ENCODE measurements around the gene AGTRAP. TPM values are rescaled to one million over a fixed set of nuclear protein-coding genes. Genes with fewer than 3 reads are reported as not detected.

Gene AGTRAP
- total and polyA plus RNA-seq, 2 of the 4 experiments (the other 2 are of a cell fraction) = 21.5 to 57.7 TPM

GRCh38 chr1:11794446-11795237 is 58.7 kb downstream of the AGTRAP start:
- Histone ChIP-seq H2BK5ac (ENCODE audit: low read depth, low read length, poor library complexity, severe bottlenecking) (no peak overlapping the region), H3K9ac (ENCODE audit: low read depth, low read length) (no peak overlapping the region), H3K18ac (ENCODE audit: low read depth, low read length) (no peak overlapping the region), H3K27me3 (ENCODE audit: control insufficient read depth, insufficient read depth, low read length) (no peaks in the 10 kb centered on the region), H3K4me3 (ENCODE audit: insufficient read depth, low read depth, low read length) (no peak overlapping the region), H2BK20ac (ENCODE audit: low read depth, low read length) (no peak overlapping the region), H2BK15ac (ENCODE audit: low read depth, low read length) (no peak overlapping the region), H3K79me1 (ENCODE audit: low read depth in 1 of 2, low read length in 2 of 2) (peaks cover 0 to 13% of the 10 kb centered on the region in 2 experiments; a peak in 2 of 4 replicates), H2AFZ (replicated peaks; ENCODE audit: low read length, poor library complexity) (no peak overlapping the region), H3K36me3 (ENCODE audit: control insufficient read depth, insufficient read depth, low read length) (peaks cover 53% of the 10 kb centered on the region), H4K91ac (ENCODE audit: insufficient read depth, low read depth, low read length) (no peak overlapping the region), H4K5ac (ENCODE audit: low read depth, low read length) (no peak overlapping the region), H3K56ac (ENCODE audit: extremely low read depth, insufficient read depth, low read length) (no peak overlapping the region), H3K4me2 (ENCODE audit: low read depth, low read length) (no peak overlapping the region), H3K14ac (replicated peaks; ENCODE audit: low read depth, low read length) (no peak overlapping the region), H2AK5ac (ENCODE audit: low read depth, low read length) (no peak overlapping the region), H3K9me3 (ENCODE audit: control insufficient read depth, insufficient read depth, low read length) (no peaks in the 10 kb centered on the region), H3K4me1 (ENCODE audit: control insufficient read depth, insufficient read depth, low read length) (peaks cover 28% of the 10 kb centered on the region), H3K4ac (ENCODE audit: low read depth, low read length) (no peak overlapping the region), H3K9me1 (ENCODE audit: insufficient read depth, low read length) (peaks cover 26% of the 10 kb centered on the region), H3K27ac (ENCODE audit: insufficient read depth, low read length) (no peak overlapping the region), H4K20me1 (ENCODE audit: insufficient read depth, low read length) (no peaks in the 10 kb centered on the region), H4K8ac (ENCODE audit: low read depth in 2 of 2, low read length in 2 of 2) (no peak overlapping the region), H2AK9ac (replicated peaks; ENCODE audit: low read depth, low read length, poor library complexity) (no peak overlapping the region), H2BK120ac (ENCODE audit: low read depth, low read length) (no peak overlapping the region), H3K23ac (ENCODE audit: low read depth, low read length) (no peak overlapping the region)
- no peak for DNase-seq
- no TSS peak for BruUV-seq (replicated peaks)
- dilution Hi-C loops (cut with HindIII; ENCODE audit: low sequenced_read_pairs, unreplicated experiment) (no loop called here), in situ Hi-C loops (cut with MboI; ENCODE audit: low sequenced_read_pairs) (no loop called here), intact Hi-C loops (cut with micrococcal nuclease) (no loop called here)
- POLR2A ChIA-PET (ENCODE audit: unreplicated experiment) = no interaction called here
- CTCF ChIA-PET = interaction anchor here (0.5 kb wide), 1 partner anchor 8 kb away, joined by 3 read pairs; no protein-coding TSS in a partner anchor
- no peak for ATAC-seq (ENCODE audit: low read depth)
- 100% methylated on average over 1 of the region's 19 CpGs; no CpG with 5 or more reads in 1 of the 2 experiments for WGBS, 2 experiments (ENCODE audit: extremely low coverage in 2 of 2, insufficient read length in 1 of 2)
- no peak for TF ChIP-seq USF2 (IDR thresholded peaks at IDR 0.05; ENCODE audit: low read depth, low read length)
- no peak for TF ChIP-seq CHD1 (IDR thresholded peaks at IDR 0.05; ENCODE audit: low read depth, low read length)
- no peak for TF ChIP-seq POLR2A (IDR thresholded peaks at IDR 0.05; ENCODE audit: low read depth, low read length)
- TF ChIP-seq NFE2L2 (IDR thresholded peaks at IDR 0.05; ENCODE audit: low read depth, low read length) = no peak
- TF ChIP-seq FOS (IDR thresholded peaks at IDR 0.05; ENCODE audit: low read depth, low read length) = no peak
- no peak for TF ChIP-seq RCOR1 (IDR thresholded peaks at IDR 0.05; ENCODE audit: insufficient replicate concordance, low read length)
- no peak for TF ChIP-seq SMC3 (IDR thresholded peaks at IDR 0.05; ENCODE audit: low read depth, low read length)
- no peak for TF ChIP-seq RFX5 (IDR thresholded peaks at IDR 0.05; ENCODE audit: low read depth, low read length)
- TF ChIP-seq CTCF (conservative IDR thresholded peaks at IDR 0.05; ENCODE audit: low read depth, low read length) = no peak
- TF ChIP-seq MXI1 (IDR thresholded peaks at IDR 0.05; ENCODE audit: borderline replicate concordance, low read depth, low read length) = no peak
- no peak for TF ChIP-seq ELK1 (IDR thresholded peaks at IDR 0.05; ENCODE audit: borderline replicate concordance, low read depth, low read length)
- no peak for TF ChIP-seq RAD21 (IDR thresholded peaks at IDR 0.05; ENCODE audit: low read length)
- no peak for TF ChIP-seq BHLHE40 (IDR thresholded peaks at IDR 0.05; ENCODE audit: low read depth, low read length)
- TF ChIP-seq MAFK (IDR thresholded peaks at IDR 0.05; ENCODE audit: low read depth, low read length) = no peak
- no peak for TF ChIP-seq MAZ (IDR thresholded peaks at IDR 0.05; ENCODE audit: borderline replicate concordance, low read depth, low read length)

All from IMR-90 (cell line).